Esophagus squamous epithelium (tissue), 4 donors: ENCODE measurements around the gene RNF135.

Experiments
- CTCF ChIP-seq, 6 experiments: fragments of 450-650 bp in 4 of 6; fragments of 200-600 bp in 2 of 6; sonication (generic) in 2 of 6; IDR thresholded peaks; one replicate each; pipeline ENCODE4 v1.5.1; 2016 to 2019; ENCODE audit warnings: antibody characterized with exemption in 6 of 6, mild to moderate bottlenecking in 4 of 6, moderate library complexity in 4 of 6
- POLR2A ChIP-seq, 4 donors: fragments of 450-650 bp; IDR thresholded peaks; one replicate each; pipeline ENCODE4 v1.6.1; 2017; ENCODE audit warnings: antibody characterized with exemption in 4 of 4, mild to moderate bottlenecking in 4 of 4, moderate library complexity in 3 of 4

- TF ChIP-seq CTCF (IDR thresholded peaks at IDR 0.05) (no peak), POLR2A (IDR thresholded peaks at IDR 0.05) (no peak)
Observed at GRCh38 chr17:30927756-30928155, 43.1 kb upstream of the RNF135 start.
